RPMI7951 (cell line): ENCODE measurements around the gene SHISA2. TPM values are rescaled to one million over a fixed set of nuclear protein-coding genes. Genes with fewer than 3 reads are reported as not detected.
"Not testable (repeated sequence)": the region's sequence is repeated elsewhere in the genome, so short reads cannot be mapped to it uniquely, and the experiment has no call there.

Experiments used
- DNase-seq: peaks from one replicate; pipeline ENCODE4 v3.0.0-alpha.2; 2012; ENCODE audit warnings: low read depth
- total RNA-seq: library from RNA; depleted of rRNA; stranded (reverse); fragments of >200 nt; shearing (Covaris generic); gene quantifications from 2 replicates; pipeline ENCODE4 v1.2.3, GENCODE V29; 2014; rRNA removed

Gene SHISA2
- total RNA-seq: 0.72 and 1.9 TPM in 2 replicates

DNA sequence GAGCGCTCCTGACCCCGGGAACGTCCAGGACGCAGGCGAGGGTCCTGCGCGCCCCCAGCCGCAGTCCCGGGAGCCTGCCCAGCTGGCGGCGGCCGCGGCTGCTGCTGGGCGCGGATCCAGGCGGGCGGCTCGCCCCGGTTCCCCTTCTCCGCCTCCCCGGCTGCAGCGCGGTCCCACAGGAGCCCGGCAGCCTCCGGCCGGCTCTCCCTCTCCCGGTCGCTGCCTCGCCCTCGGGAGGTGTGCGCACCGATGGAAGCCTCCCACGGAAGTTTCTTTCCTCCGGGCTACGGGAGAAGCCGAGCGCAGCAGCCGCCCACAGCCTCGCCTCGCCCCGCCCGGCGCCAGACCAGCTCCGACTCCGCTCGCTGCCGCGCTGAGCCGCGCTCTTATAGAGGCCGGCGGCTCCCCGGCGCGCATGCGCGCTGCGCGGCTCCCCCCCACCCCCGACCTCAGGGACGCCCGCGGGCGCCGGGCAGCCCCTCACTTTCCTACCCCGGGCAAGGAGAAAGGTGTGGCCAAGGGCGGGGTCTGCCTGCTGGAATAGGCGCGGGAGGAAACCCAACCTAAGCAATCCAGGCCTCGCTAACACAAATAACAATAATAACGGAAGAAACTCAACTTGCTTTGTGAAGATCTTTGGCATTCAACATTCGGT is at the start of gene SHISA2:
Gene SHISA2, minus strand, starts transcription at position 360 of the 655 bp plus-strand sequence. CDS start 1,041 bp downstream, outside the sequence.
- peak; percentile 63 for DNase-seq

DNA sequence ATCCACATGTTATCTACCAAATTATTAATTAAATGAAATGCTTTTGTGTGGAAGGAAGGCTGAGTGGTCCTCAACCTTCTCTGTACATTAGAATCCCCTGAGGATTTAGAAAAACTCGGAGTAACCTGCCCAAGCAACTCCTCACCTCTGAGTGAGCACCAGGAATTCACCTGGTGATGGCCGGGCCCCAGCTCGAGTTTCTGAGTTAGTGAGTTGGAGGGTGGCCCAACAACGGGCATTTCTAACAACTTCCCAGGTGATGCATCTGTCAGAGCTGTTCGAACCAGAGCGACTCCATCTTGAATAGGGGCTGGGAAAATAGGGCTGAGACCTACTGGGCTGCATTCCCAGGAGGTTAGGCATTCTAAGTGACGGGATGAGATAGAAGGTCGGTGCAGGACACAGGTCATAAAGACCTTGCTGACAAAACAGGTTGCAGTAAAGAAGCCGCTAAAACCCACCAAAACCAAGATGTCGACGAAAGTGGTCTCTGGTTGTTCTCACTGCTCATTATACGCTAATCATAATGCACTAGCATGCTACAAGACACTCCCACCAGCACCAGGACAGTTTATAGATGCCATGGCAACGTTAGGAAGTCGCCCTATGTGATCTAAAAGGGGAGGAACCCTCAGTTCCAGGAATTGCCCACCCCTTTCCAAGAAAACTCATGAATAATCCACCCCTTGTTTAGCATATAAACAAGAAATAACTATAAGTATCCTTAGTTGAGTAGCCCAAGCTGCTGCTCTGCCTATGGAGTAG is 44.2 kb upstream of the SHISA2 start:
- no peak for DNase-seq

GRCh38 chr13:26095338-26095737 is 43.5 kb upstream of the SHISA2 start:
- no peak for DNase-seq

DNA sequence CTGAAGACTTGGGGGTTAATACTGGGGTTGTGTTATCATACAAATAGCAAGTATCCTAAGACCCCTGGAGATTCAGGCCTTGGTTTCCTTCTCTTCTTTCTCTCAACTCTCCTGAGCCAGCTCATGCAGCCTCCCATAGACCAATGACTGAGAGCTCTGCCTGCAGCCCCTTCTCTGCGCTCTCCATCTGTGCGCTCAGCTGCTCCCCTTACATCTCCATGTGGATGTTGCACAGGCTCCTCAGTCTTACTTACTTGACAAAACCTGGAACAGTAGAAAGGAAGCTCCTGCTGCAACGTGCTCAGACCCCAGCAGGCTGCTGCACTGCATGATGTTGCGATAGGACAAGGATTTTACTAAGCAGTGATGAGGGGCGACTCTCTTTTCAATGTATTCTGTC is 25.0 kb upstream of the SHISA2 start:
- not testable (repeated sequence) for DNase-seq

DNA sequence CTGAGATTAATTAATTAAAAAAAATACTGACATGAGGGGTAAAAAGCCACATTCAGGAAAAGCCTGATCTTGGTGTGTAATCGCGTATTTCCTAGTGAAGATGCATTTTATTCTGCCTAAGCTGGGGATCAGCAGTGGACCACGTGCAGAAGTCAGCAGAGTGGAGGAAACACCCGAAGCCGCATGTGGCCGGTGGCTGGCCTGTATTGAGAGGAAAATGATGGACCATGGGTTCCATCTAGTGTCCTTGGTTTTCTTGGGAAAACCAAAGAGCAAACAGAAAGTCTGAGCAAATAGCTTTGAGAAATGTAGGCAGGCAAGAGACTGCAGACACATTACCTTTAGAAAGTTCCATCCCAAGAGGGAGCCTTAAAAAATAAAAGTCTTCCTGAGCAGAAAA is 23.7 kb upstream of the SHISA2 start:
- DNase-seq: peak; percentile 25

- peak; percentile 55 for DNase-seq
Measured at GRCh38 chr13:26074706-26075105, 22.9 kb upstream of the SHISA2 start.

GRCh38 chr13:26072335-26072734 is 20.5 kb upstream of the SHISA2 start:
- not testable (repeated sequence) for DNase-seq

DNA sequence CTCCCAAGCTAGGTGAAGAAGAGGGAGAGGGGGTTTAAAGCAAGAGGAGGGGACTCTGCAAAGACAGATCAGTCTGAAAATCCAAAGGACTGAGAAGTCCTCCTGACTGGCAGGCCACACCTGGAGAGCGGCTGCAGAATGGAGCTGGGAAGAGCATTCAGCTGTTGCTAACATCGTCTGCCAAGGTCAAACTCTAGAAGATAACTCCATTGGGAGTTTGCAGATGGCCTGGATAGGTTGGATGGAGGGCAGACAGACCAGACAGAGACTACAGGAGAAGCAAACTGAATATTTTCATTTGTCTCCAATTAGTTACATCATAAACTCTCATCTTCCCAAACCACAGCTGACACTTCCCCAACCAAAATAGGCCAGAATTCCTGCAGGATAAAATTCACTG is 19.9 kb upstream of the SHISA2 start:
- DNase-seq: no peak

GRCh38 chr13:26069642-26070041 is 17.8 kb upstream of the SHISA2 start:
- DNase-seq: not testable (repeated sequence)

- not testable (repeated sequence) for DNase-seq
Measured at GRCh38 chr13:26068372-26068771, 16.6 kb upstream of the SHISA2 start.

DNA sequence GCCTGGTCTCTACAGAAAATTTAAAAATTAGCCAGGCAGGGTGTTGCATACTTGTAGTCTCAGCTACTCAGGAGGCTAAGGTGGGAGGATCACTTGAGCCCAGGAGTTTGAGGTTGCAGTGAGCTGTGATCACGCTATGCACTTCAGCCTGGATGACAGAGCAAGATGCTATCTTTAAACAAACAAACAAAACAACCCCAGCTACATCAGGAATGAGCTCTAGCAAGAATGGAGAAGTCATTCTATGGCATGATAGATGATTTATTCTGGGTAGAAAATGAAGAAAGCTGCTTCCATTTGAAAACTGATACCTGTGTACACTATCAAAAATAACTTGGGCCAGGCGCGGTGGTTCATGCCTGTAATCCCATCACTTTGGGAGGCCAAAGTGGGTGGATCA is 15.8 kb upstream of the SHISA2 start:
- no peak for DNase-seq

- not testable (repeated sequence) for DNase-seq
Measured at GRCh38 chr13:26066492-26066891, 14.7 kb upstream of the SHISA2 start.

- DNase-seq: peak; percentile 60
Measured at GRCh38 chr13:26062853-26063444, 11.1 kb upstream of the SHISA2 start.

DNA sequence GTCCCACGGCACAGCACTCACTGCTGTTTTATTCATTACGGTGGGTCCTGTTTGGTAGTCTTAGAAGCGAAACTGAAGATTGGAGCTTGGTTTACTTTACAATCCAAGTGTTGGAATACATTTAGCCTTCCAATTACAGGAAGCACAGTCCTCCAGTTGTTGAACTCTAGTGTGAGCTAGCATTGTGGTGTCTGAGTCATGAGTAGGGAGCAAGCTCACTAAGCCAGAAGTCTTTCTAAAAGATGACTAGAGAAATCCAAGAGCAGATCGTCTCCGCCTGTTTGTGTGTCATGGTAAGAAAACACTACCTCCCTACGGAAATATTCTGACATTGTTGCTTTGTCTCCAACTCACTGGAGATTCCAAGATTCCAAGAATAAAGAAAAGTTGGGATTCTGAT is 10.1 kb upstream of the SHISA2 start:
- peak; percentile 89 for DNase-seq

DNA sequence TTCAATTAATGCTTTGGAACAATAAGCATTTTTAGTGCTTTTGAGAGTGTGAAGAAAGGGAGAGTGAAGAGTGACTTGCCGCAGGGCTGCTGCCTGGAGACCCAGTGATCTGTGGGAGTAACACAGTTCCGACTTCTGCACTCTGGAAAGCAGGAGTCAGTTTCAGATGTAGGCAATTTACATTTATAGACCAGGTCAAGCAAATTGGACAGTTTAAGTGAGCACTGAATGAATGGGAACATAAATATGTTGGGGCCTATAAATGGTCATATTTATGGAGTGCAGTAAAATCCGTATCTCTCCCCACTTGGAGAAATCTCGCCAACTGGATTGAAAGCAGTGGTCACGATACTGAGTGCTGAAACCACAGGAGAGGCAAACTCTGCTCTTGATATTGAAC is 9.4 kb upstream of the SHISA2 start:
- DNase-seq: no peak

DNA sequence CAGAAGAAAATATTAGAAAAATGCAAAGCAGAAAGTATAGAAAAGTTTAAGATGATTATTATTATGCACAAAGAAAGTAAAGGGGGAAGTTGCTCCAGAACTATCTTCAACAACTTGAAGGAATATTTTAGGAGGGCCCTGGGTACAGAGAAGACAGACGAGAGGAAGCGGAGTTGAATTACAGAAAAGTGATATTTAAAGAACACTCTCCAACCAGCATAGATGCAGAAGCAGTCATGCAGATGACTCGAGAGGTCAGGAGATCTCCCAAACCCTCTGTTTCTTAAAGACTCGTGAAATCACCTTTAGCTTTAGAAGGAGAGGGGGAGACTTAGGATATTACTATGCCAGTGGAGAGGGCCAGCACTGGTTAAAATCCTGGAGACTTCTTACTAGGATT is 8.5 kb upstream of the SHISA2 start:
- no peak for DNase-seq

GRCh38 chr13:26058704-26059103 is 6.9 kb upstream of the SHISA2 start:
- DNase-seq: no peak

- DNase-seq: no peak
Measured at GRCh38 chr13:26054896-26055295, 3.1 kb upstream of the SHISA2 start.

- DNase-seq: no peak
Measured at GRCh38 chr13:26053418-26053980, 1.7 kb upstream of the SHISA2 start.

GRCh38 chr13:26052337-26052736 is 521 bp upstream of the SHISA2 start:
- DNase-seq: no peak

DNA sequence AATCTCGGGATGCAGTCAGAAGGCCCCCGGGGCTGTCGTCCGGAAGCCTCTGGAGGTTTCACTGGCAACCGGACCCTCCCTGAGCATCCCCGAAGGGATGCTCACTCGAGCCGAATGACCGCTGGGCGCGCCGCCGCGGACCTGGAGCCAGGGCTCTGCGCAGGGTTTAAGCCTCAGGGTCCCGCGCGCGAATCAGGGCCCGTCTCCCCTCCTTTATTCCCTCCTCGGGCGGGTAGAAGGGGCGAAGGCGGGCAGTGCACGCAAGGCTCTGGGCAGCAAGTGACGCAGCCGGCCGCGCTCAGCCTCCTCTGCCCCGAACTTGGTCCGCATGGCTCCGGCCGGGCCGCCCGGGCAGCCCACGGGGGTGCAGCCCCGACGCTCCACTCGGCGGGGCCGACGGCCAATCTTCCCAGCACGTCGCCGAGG is 572 bp downstream of the SHISA2 start:
- DNase-seq: no peak

DNA sequence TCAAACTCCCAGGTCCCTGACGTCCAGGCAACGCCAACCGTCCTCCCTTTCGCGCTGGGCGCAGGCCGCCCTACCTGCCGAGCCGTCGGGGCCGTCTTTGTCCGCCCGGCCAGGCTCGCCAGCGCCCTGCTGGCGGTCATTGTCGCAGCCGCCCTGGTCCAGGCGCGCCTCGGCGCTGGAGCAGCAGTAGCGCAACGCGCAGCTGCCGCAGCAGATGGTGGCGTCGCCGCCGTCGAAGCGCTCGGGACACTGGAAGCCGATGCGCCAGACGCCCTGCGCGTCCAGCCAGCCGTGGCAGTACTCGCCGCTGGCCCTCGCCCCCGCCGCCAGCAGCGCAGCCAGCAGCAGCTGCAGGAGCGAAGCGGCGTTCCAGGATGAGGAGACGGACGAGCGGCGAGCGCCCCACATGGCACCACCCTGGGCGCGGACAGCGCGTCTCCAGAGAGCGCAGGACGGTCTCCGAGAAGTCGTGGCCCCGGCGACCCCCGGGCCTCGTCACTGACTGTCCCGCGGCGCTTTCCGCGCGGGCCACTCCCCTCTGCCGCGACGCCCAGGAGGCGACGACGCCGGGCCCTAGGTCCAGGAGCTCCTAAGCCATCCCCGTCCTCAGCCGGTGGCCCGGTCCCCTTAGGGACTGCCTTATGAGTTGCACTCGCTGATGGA is 1.1 kb downstream of the SHISA2 start:
- DNase-seq: no peak
